ENCODE data around the gene CDK19. TPM values are rescaled to one million over a fixed set of nuclear protein-coding genes. Genes with fewer than 3 reads are reported as not detected.

The CDK19 gene
- total and polyA plus RNA-seq, 2 experiments from 2014 or later: 7.7 to 10.1 TPM

GRCh38 chr6:110658631-110659211, 156.5 kb downstream of the CDK19 start:
- no peak for ATAC-seq
- Mint-ChIP-seq H3K9me3 (peaks cover 4% of the 10 kb centered on the region; the same call in 1 of the 3 replicates), H3K27me3 (ENCODE audit: insufficient read depth, low read depth, poor library complexity) (no peaks in the 10 kb centered on the region), H3K4me1 (peaks cover 15% of the 10 kb centered on the region; the same call in 2 of the 3 replicates), H3K4me3 (no peak overlapping the region), H3K36me3 (ENCODE audit: low read depth) (peaks cover 9% of the 10 kb centered on the region), H3K27ac (no peak overlapping the region)
- DNase-seq (ENCODE audit: low spot score): no peak
- Histone ChIP-seq H3K9me2 (ENCODE audit: insufficient read depth) (no peaks in the 10 kb centered on the region), H3K4me1 (ENCODE audit: insufficient read depth) (peaks cover 7% of the 10 kb centered on the region), H3K4me2 (no peak overlapping the region), H3K4me3 (no peak overlapping the region), H3K27ac (ENCODE audit: low read depth) (no peak overlapping the region), H4K20me1 (replicated peaks; ENCODE audit: insufficient read depth) (no peaks in the 10 kb centered on the region), H3K36me3 (ENCODE audit: insufficient read depth) (no peaks in the 10 kb centered on the region), H2AFZ (no peak overlapping the region), H3K79me2 (replicated peaks; ENCODE audit: insufficient read depth) (no peaks in the 10 kb centered on the region), H3K27me3 (ENCODE audit: insufficient read depth) (no peaks in the 10 kb centered on the region), H3F3A (replicated peaks; ENCODE audit: low read depth) (no peaks in the 10 kb centered on the region)
- TF ChIP-seq JUNB (IDR thresholded peaks at IDR 0.05; ENCODE audit: unreplicated experiment) (no peak), CTCF (conservative IDR thresholded peaks at IDR 0.05; ENCODE audit: low read depth in 2 of 2) (no peak), ZNF114 (CRISPR knock-in tag; IDR thresholded peaks at IDR 0.05) (no peak), EZH2 (IDR thresholded peaks at IDR 0.05; ENCODE audit: low read depth, unreplicated experiment) (no peak), ZNF462 (CRISPR knock-in tag; IDR thresholded peaks at IDR 0.05) (no peak), STAT1 (IDR thresholded peaks at IDR 0.05; ENCODE audit: unreplicated experiment) (no peak), NANOG (IDR thresholded peaks at IDR 0.05; ENCODE audit: borderline replicate concordance) (no peak), EZH2phosphoT487 (IDR thresholded peaks at IDR 0.05; ENCODE audit: unreplicated experiment) (no peak), REST (IDR thresholded peaks at IDR 0.05; ENCODE audit: unreplicated experiment) (no peak), ETS1 (IDR thresholded peaks at IDR 0.05) (no peak), POLR2AphosphoS5 (IDR thresholded peaks at IDR 0.05; ENCODE audit: low read depth) (no peak), ZNF331 (CRISPR knock-in tag; IDR thresholded peaks at IDR 0.05; ENCODE audit: low read depth) (no peak), CREB1 (CRISPR knock-in tag; IDR thresholded peaks at IDR 0.05; ENCODE audit: low read depth) (no peak)
